Fibroblast of the aortic adventitia (primary cell): ENCODE data around the gene PCDH9. TPM values are rescaled to one million over a fixed set of nuclear protein-coding genes. Genes with fewer than 3 reads are reported as not detected.
"Not testable (repeated sequence)": the region's sequence is repeated elsewhere in the genome, so short reads cannot be mapped to it uniquely, and the experiment has no call there.

ENCODE experiments used
- DNase-seq: peaks from one replicate; pipeline ENCODE4 v3.0.0-alpha.2; 2010; ENCODE audit warnings: low read depth
- H3K4me3 ChIP-seq: 2 replicates; pipeline ENCODE4 v1.5.1; 2011; ENCODE audit warnings: low read depth, mild to moderate bottlenecking, control low read depth, low read length, moderate library complexity
- CTCF ChIP-seq: IDR thresholded peaks from 2 replicates; pipeline ENCODE4 v1.5.1; 2011; ENCODE audit warnings: mild to moderate bottlenecking, low read length, control low read depth, inconsistent platforms; ENCODE audit not compliant: insufficient read depth
- total RNA-seq: library from RNA; depleted of rRNA; stranded (reverse); fragments of >200 nt; gene quantifications from 2 replicates; pipeline ENCODE4 v1.2.3, GENCODE V29; 2012; ENCODE audit warnings: low replicate concordance

The PCDH9 gene
- total RNA-seq, 1 donor: 19.0 TPM

GRCh38 chr13:66635526-66635925 is 594.6 kb downstream of the PCDH9 start:
- no peak overlapping the region for H3K4me3 ChIP-seq
- peak; percentile 92 for DNase-seq
- no peak for TF ChIP-seq CTCF

- no peak overlapping the region for H3K4me3 ChIP-seq
- no peak for TF ChIP-seq CTCF
- peak; percentile 45 for DNase-seq
Measured at GRCh38 chr13:66634384-66634783, 595.8 kb downstream of the PCDH9 start.

GRCh38 chr13:66627512-66627911 is 602.6 kb downstream of the PCDH9 start:
- H3K4me3 ChIP-seq: no peak overlapping the region
- no peak for TF ChIP-seq CTCF
- DNase-seq: no peak

- H3K4me3 ChIP-seq: no peak overlapping the region
- no peak for TF ChIP-seq CTCF
- DNase-seq: no peak
Measured at GRCh38 chr13:66624302-66624701, 605.8 kb downstream of the PCDH9 start.

GRCh38 chr13:66623129-66623820 is 606.9 kb downstream of the PCDH9 start:
- TF ChIP-seq CTCF: no peak
- no peak overlapping the region for H3K4me3 ChIP-seq
- DNase-seq: no peak

GRCh38 chr13:66621906-66622447 is 608.2 kb downstream of the PCDH9 start:
- H3K4me3 ChIP-seq, DNase-seq: not testable (repeated sequence)

- TF ChIP-seq CTCF: peak; percentile 62
- H3K4me3 ChIP-seq: no peak overlapping the region
- peak; percentile 64 for DNase-seq
Measured at GRCh38 chr13:66618702-66619101, 611.4 kb downstream of the PCDH9 start.
